HEK293T (cell line): ENCODE results near the gene SLC39A10.

Experiments
- ARNT ChIP-seq: fragments of 450-650 bp; IDR thresholded peaks from 2 replicates; pipeline ENCODE4 v1.6.1; 2017; ENCODE audit warnings: mild to moderate bottlenecking
- BHLHE40 ChIP-seq: fragments of 450-650 bp; IDR thresholded peaks from 2 replicates; pipeline ENCODE4 v1.6.1; 2016; ENCODE audit warnings: mild to moderate bottlenecking, moderate library complexity, borderline replicate concordance
- ELF4 ChIP-seq: fragments of 450-650 bp; IDR thresholded peaks from 2 replicates; pipeline ENCODE4 v1.6.1; 2017; ENCODE audit warnings: antibody characterized with exemption
- FOXK2 ChIP-seq: fragments of 450-650 bp; IDR thresholded peaks from 2 replicates; pipeline ENCODE4 v1.6.1; 2016; ENCODE audit warnings: mild to moderate bottlenecking
- FOXM1 ChIP-seq: fragments of 450-650 bp; IDR thresholded peaks from 2 replicates; pipeline ENCODE4 v1.6.1; 2017; ENCODE audit warnings: mild to moderate bottlenecking, borderline replicate concordance
- HDGF ChIP-seq: fragments of 450-650 bp; IDR thresholded peaks from 2 replicates; pipeline ENCODE4 v1.6.1; 2017; ENCODE audit warnings: antibody characterized with exemption, borderline replicate concordance
- L3MBTL2 ChIP-seq: fragments of 450-650 bp; conservative IDR thresholded peaks from 2 replicates; pipeline ENCODE4 v1.6.1; 2016; ENCODE audit warnings: mild to moderate bottlenecking
- NFRKB ChIP-seq: fragments of 450-650 bp; IDR thresholded peaks from 2 replicates; pipeline ENCODE4 v1.6.1; 2016; ENCODE audit warnings: mild to moderate bottlenecking, moderate library complexity
- SP1 ChIP-seq: fragments of 450-650 bp; IDR thresholded peaks from 2 replicates; pipeline ENCODE4 v1.6.1; 2017
- SUZ12 ChIP-seq: fragments of 450-650 bp; IDR thresholded peaks from 2 replicates; pipeline ENCODE4 v1.6.1; 2016; ENCODE audit warnings: mild to moderate bottlenecking
- TARDBP ChIP-seq: fragments of 450-650 bp; IDR thresholded peaks from 2 replicates; pipeline ENCODE4 v1.6.1; 2016
- ZNF384 ChIP-seq: fragments of 450-650 bp; IDR thresholded peaks from 2 replicates; pipeline ENCODE4 v1.6.1; 2016
- TF ChIP-seq, protein P1 (sequence below): fragments of 450-650 bp; IDR thresholded peaks from 2 replicates; pipeline ENCODE4 v1.6.1; 2016

DNA sequence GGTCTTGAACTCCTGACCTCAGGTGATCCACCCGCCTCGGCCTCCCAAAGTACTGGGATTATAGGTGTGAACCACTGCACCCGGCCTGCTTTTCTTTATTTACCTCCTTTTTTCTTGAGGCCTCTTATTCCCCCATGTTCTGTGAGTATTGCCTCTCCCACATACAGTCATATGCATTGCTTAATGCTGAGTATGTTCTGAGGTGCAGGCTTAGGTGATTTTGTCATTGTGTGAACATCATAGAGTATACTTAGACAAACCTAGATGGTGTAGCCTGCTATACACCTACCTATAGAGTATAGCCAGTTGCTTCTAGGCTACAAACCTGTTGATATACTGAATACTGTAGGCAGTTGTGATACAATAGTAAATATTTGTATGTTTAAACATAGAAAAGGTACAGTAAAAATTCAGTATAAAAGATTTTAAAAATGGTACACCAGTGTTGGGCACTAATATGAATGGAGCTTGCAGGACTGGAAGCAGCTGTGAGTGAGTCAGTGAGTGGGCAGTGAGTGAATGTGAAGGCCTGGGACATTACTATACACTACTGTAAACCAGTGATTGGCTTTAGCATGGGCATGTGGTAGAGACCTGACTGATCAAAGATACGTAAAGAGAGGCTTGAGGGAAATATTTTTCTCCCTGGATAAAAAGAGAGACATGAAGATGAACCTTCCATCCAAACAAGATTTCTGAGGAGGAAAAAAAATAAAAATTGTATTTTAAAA lies 17.6 kb downstream of the SLC39A10 start:
- TF ChIP-seq BHLHE40 (no peak), ELF4 (no peak), FOXK2 (no peak), ZNF384 (no peak), TARDBP (no peak), SP1 (no peak), NFRKB (no peak), FOXM1 (no peak), SUZ12 (no peak), HDGF (no peak), L3MBTL2 (no peak), ARNT (no peak)
- TF ChIP-seq, protein P1, sequence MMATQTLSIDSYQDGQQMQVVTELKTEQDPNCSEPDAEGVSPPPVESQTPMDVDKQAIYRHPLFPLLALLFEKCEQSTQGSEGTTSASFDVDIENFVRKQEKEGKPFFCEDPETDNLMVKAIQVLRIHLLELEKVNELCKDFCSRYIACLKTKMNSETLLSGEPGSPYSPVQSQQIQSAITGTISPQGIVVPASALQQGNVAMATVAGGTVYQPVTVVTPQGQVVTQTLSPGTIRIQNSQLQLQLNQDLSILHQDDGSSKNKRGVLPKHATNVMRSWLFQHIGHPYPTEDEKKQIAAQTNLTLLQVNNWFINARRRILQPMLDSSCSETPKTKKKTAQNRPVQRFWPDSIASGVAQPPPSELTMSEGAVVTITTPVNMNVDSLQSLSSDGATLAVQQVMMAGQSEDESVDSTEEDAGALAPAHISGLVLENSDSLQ = no peak
